SK-N-SH (cell line): ENCODE measurements around the gene FUNDC2. TPM values are rescaled to one million over a fixed set of nuclear protein-coding genes. Genes with fewer than 3 reads are reported as not detected.

ENCODE experiments used
- CTCF ChIA-PET: fragments of 300-600, 350-600 bp; formaldehyde crosslinking; extraction: SDS; loops from one replicate; lab custom pipeline; 2021; lab: Yijun Ruan, JAX
- POLR2A ChIA-PET: fragments of 350-600 bp; sonication (Branson Sonifier 250); formaldehyde crosslinking; extraction: SDS; loops from one replicate; lab custom pipeline; 2020; ENCODE audit warnings: antibody characterized with exemption, inconsistent platforms; lab: Yijun Ruan, JAX
- DNase-seq: peaks from one replicate; pipeline ENCODE4 v3.0.0; 2012
- H2AFZ ChIP-seq: fragments of 200-600 bp; sonication (generic); 2 replicates; pipeline ENCODE4 v1.8.1; 2016; ENCODE audit warnings: antibody characterized with exemption, mild to moderate bottlenecking, low read depth
- H3F3A ChIP-seq: fragments of 200-600 bp; sonication (generic); replicated peaks from 2 replicates; pipeline ENCODE3; 2016; ENCODE audit warnings: antibody characterized with exemption, mild to moderate bottlenecking; ENCODE audit not compliant: insufficient read depth
- H3K27ac ChIP-seq, 2 experiments: fragments of 200-500 bp in 1 of 2; fragments of 200-600 bp in 1 of 2; sonication (Bioruptor generic) in 1 of 2; sonication (generic), shearing (Covaris generic) in 1 of 2; 2 replicates each; pipeline versions ENCODE4 v1.5.1 to v1.6.1; 2014 to 2016; ENCODE audit warnings: low read depth in 2 of 2, inconsistent platforms in 1 of 2, low read length in 1 of 2, mild to moderate bottlenecking in 1 of 2, mixed read lengths in 1 of 2
- H3K27me3 ChIP-seq: fragments of 200-600 bp; sonication (generic), shearing (Covaris generic); 2 replicates; pipeline ENCODE4 v1.6.1; 2016; ENCODE audit warnings: mixed run types; ENCODE audit not compliant: insufficient read depth
- H3K36me3 ChIP-seq, 2 experiments: fragments of 200-500 bp in 1 of 2; fragments of 200-600 bp in 1 of 2; sonication (Bioruptor generic) in 1 of 2; sonication (generic) in 1 of 2; replicated peaks in 1 of 2; 2 replicates each; pipeline versions ENCODE3 to v1.5.1; 2014 to 2016; ENCODE audit warnings: low read length in 1 of 2, mild to moderate bottlenecking in 1 of 2; ENCODE audit not compliant: insufficient read depth in 2 of 2, control insufficient read depth in 1 of 2
- H3K4me1 ChIP-seq, 2 experiments: fragments of 200-500 bp in 1 of 2; fragments of 200-600 bp in 1 of 2; sonication (Bioruptor generic) in 1 of 2; sonication (generic), shearing (Covaris generic) in 1 of 2; 2 replicates each; pipeline versions ENCODE4 v1.5.1 to v1.6.1; 2014 to 2016; ENCODE audit warnings: low read depth in 1 of 2, low read length in 1 of 2, mixed run types in 1 of 2; ENCODE audit not compliant: insufficient read depth in 2 of 2, control insufficient read depth in 1 of 2
- H3K4me2 ChIP-seq: fragments of 200-600 bp; sonication (generic), shearing (Covaris generic); 2 replicates; pipeline ENCODE4 v1.6.1; 2017; ENCODE audit warnings: mixed run types
- H3K4me3 ChIP-seq, 2 experiments: fragments of 200-500 bp in 1 of 2; fragments of 200-600 bp in 1 of 2; sonication (Bioruptor generic) in 1 of 2; sonication (generic), shearing (Covaris generic) in 1 of 2; 2 replicates each; pipeline versions ENCODE4 v1.5.1 to v1.8.1; 2014 to 2016; ENCODE audit warnings: low read depth in 2 of 2, inconsistent platforms in 1 of 2, low read length in 1 of 2, mild to moderate bottlenecking in 1 of 2, mixed read lengths in 1 of 2, moderate library complexity in 1 of 2
- H3K79me2 ChIP-seq: fragments of 200-600 bp; sonication (generic); 2 replicates; pipeline ENCODE4 v1.8.1; 2017; ENCODE audit warnings: mild to moderate bottlenecking; ENCODE audit not compliant: insufficient read depth
- H3K9ac ChIP-seq: fragments of 200-600 bp; sonication (generic); 2 replicates; pipeline ENCODE4 v1.6.1; 2017; ENCODE audit warnings: mixed run types
- H3K9me2 ChIP-seq: fragments of 200-600 bp; sonication (generic); 2 replicates; pipeline ENCODE4 v1.6.1; 2017; ENCODE audit warnings: mixed run types
- H3K9me3 ChIP-seq: fragments of 200-600 bp; sonication (generic); 2 replicates; pipeline ENCODE4 v1.6.1; 2017; ENCODE audit warnings: mixed run types, mild to moderate bottlenecking, moderate library complexity
- H4K20me1 ChIP-seq: fragments of 200-600 bp; sonication (generic); 2 replicates; pipeline ENCODE4 v1.6.1; 2017; ENCODE audit warnings: mild to moderate bottlenecking, mixed run types; ENCODE audit not compliant: insufficient read depth
- FOXJ3 ChIP-seq: sonication (generic); formaldehyde crosslinking; IDR thresholded peaks from 2 replicates; pipeline ENCODE4 v1.5.1; 2020; ENCODE audit warnings: mild to moderate bottlenecking, missing genetic modification reagents
- GATA2 ChIP-seq: sonication (generic); formaldehyde crosslinking; IDR thresholded peaks from 2 replicates; pipeline ENCODE4 v1.5.0; 2020; ENCODE audit warnings: mild to moderate bottlenecking, missing genetic modification reagents
- JUND ChIP-seq: IDR thresholded peaks from 2 replicates; pipeline ENCODE4 v1.4.0; 2012
- MEF2A ChIP-seq: IDR thresholded peaks from 2 replicates; pipeline ENCODE4 v1.4.0; 2012; ENCODE audit warnings: low read depth, borderline replicate concordance
- NRF1 ChIP-seq: IDR thresholded peaks from 2 replicates; pipeline ENCODE4 v1.6.1; 2012; ENCODE audit warnings: low read depth, mild to moderate bottlenecking, low read length
- PBX3 ChIP-seq: IDR thresholded peaks from 2 replicates; pipeline ENCODE4; 2012
- RFX5 ChIP-seq: IDR thresholded peaks from 2 replicates; pipeline ENCODE4 v1.6.1; 2012; ENCODE audit warnings: mild to moderate bottlenecking, improper control_type of control experiment, low read length
- RXRA ChIP-seq: IDR thresholded peaks from 2 replicates; pipeline ENCODE4 v1.4.0; 2012; ENCODE audit warnings: low read depth, mild to moderate bottlenecking, borderline replicate concordance
- SIN3A ChIP-seq: IDR thresholded peaks from 2 replicates; pipeline ENCODE4 v1.6.1; 2012; ENCODE audit warnings: low read depth, mild to moderate bottlenecking, low read length, moderate library complexity, borderline replicate concordance
- SMC3 ChIP-seq: IDR thresholded peaks from 2 replicates; pipeline ENCODE4 v1.6.1; 2012; ENCODE audit warnings: low read depth, low read length, improper control_type of control experiment
- TCF12 ChIP-seq: IDR thresholded peaks from 2 replicates; pipeline ENCODE4 v1.4.0; 2012
- USF1 ChIP-seq: IDR thresholded peaks from 2 replicates; pipeline ENCODE4 v1.4.0; 2012; ENCODE audit warnings: low read depth, borderline replicate concordance
- WGBS: methylation state at CpG from one replicate; pipeline ENCODE4 v1.1.6; 2017; ENCODE audit warnings: low lambda C conversion rate; 5-methylcytosine and 5-hydroxymethylcytosine counted together
- polyA plus RNA-seq, 3 experiments: library from polyadenylated mRNA; depleted of rRNA; stranded (reverse); fragments of >200 nt; gene quantifications; 2 replicates each; pipeline ENCODE4 v1.2.3, GENCODE V29; 2012
- TF ChIP-seq, protein P1 (sequence below): IDR thresholded peaks from 2 replicates; pipeline ENCODE4 v1.4.0; 2012; ENCODE audit warnings: low read depth, borderline replicate concordance

Gene FUNDC2
- polyA plus RNA-seq, 1 of the 3 experiments (the other 2 are of a cell fraction): 55.9 TPM

GRCh38 chrX:155020591-155020990, 6.1 kb upstream of the FUNDC2 start (continued):
- no peak for TF ChIP-seq SIN3A
- TF ChIP-seq TCF12: no peak
- TF ChIP-seq GATA2 (CRISPR knock-in tag): no peak
- no peak for TF ChIP-seq JUND

GRCh38 chrX:155022585-155022984, 4.1 kb upstream of the FUNDC2 start, which contains the start of gene F8:
Gene F8, minus strand, starts transcription at chrX:155022723. Its CDS starts 171 bp downstream, at chrX:155022552.
- CTCF ChIA-PET: no interaction called here
- H3K27me3 ChIP-seq: no peaks in the 10 kb centered on the region

DNA sequence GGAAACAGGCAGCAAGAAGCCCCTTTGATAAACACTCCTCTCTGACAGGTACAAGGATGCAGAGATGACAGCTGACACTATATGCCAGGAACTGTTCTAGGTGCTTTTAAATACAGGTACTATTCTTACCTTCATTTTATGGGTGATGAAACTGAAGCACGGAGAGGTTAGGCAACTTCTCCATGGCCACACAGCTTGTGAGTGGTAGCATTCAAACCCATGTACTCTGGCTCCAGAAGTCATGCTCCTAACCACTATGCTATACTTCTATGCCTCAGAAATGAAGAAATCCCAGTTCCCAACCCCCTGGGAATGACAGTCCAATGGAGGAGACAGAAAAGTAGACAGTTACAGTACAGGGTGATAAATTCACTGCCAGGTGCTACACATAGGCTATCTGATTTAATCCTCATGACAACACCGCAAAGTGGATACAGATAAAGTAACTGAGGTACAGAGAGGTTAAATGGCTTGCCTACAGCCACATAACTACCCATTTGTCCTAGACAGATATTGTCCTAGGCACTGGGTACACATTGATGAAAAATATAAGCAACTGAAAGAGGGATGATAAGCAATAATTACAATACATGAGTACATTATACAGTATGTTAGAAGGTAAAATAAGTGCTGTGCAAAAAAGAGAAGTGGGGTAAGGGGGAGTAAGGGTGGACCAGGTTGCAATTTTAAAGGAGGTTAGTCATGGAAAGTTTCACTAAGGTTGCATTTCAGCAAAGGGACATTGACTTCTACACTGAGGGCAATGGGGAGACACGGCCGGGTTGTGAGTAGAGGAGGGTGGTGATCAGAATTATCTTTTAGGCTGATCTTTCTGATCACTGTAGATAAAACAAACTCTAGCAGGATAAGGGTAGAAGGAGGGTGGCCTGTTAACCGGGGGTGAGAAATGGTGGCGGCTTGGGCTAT, 2.5 kb upstream of the FUNDC2 start:
- ChIA-PET CTCF (interaction anchor here (1.7 kb wide), 1 partner anchor 106 kb away, joined by 4 read pairs; no protein-coding TSS in a partner anchor), POLR2A (no interaction called here)
- Histone ChIP-seq H3K4me2 (no peak overlapping the region), H3K9ac (no peak overlapping the region), H3K79me2 (peaks cover 14% of the 10 kb centered on the region; the same call in 1 of the 2 replicates), H3K27ac (no peak overlapping the region), H3K9me2 (no peaks in the 10 kb centered on the region), H3F3A (peaks cover 4% of the 10 kb centered on the region), H3K9me3 (no peaks in the 10 kb centered on the region), H3K27me3 (no peaks in the 10 kb centered on the region), H4K20me1 (no peaks in the 10 kb centered on the region), H2AFZ (no peak overlapping the region), H3K4me1 (no peaks in the 10 kb centered on the region; a peak in 1 of 4 replicates)
- WGBS: 58% methylated on average over 6 of the region's 6 CpGs
- DNase-seq: no peak
- TF ChIP-seq RFX5 (no peak), JUND (no peak)
- TF ChIP-seq, all 33 proteins: peak for 0
- Histone ChIP-seq H3K36me3 (no peaks in the 10 kb centered on the region), H3K4me3 (no peak overlapping the region)

More at GRCh38 chrX:155022585-155022984, 4.1 kb upstream of the FUNDC2 start, which contains the start of gene F8:
- Histone ChIP-seq H3K9ac (no peak within 1 kb of the TSS), H2AFZ (no peak within 1 kb of the TSS), H3K79me2 (no peaks in the 10 kb centered on the region; the same call in 1 of the 2 replicates), H3F3A (peaks cover 4% of the 10 kb centered on the region), H3K4me3 (no peak within 1 kb of the TSS), H3K9me2 (no peaks in the 10 kb centered on the region), H3K9me3 (no peaks in the 10 kb centered on the region), H3K36me3 (no peaks in the 10 kb centered on the region), H4K20me1 (no peaks in the 10 kb centered on the region), H3K4me2 (no peak within 1 kb of the TSS), H3K4me1 (no peaks in the 10 kb centered on the region), H3K27ac (no peak within 1 kb of the TSS)
- DNase-seq: no peak
- 29% methylated on average over 1 of the region's 1 CpG for WGBS
- POLR2A ChIA-PET: no interaction called here
- TF ChIP-seq NRF1 (no peak), TCF12 (no peak)

DNA sequence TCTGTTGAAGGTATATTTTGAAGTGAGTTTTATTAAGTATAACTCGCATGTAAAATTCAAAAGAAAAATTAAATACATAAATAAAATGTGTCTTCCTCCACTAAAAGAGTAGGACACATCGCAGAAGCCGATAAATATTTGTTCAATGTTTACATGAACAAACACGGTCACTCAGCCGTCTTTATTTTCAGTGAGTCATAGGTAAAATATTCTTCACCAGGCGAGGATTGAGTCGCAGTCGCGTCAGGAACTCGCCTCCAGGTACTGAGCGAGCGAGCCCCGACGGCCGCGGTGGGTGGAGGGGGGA, 271 bp upstream of the FUNDC2 start:
- no peak for TF ChIP-seq MEF2A
- TF ChIP-seq USF1: no peak
- no peak for TF ChIP-seq SMC3
- no peak for TF ChIP-seq PBX3
- TF ChIP-seq, protein P1, sequence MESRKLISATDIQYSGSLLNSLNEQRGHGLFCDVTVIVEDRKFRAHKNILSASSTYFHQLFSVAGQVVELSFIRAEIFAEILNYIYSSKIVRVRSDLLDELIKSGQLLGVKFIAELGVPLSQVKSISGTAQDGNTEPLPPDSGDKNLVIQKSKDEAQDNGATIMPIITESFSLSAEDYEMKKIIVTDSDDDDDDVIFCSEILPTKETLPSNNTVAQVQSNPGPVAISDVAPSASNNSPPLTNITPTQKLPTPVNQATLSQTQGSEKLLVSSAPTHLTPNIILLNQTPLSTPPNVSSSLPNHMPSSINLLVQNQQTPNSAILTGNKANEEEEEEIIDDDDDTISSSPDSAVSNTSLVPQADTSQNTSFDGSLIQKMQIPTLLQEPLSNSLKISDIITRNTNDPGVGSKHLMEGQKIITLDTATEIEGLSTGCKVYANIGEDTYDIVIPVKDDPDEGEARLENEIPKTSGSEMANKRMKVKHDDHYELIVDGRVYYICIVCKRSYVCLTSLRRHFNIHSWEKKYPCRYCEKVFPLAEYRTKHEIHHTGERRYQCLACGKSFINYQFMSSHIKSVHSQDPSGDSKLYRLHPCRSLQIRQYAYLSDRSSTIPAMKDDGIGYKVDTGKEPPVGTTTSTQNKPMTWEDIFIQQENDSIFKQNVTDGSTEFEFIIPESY: no peak
- no peak for TF ChIP-seq FOXJ3
- no peak for TF ChIP-seq RXRA
- Histone ChIP-seq H4K20me1 (no peaks in the 10 kb centered on the region), H3K79me2 (peaks cover 35% of the 10 kb centered on the region), H3K27me3 (no peaks in the 10 kb centered on the region), H3K9me3 (no peaks in the 10 kb centered on the region), H3K9me2 (no peaks in the 10 kb centered on the region), H3F3A (peaks cover 4% of the 10 kb centered on the region), H3K4me2 (peak overlapping the region; percentile 7; the same call in 1 of the 2 replicates), H3K4me1 (no peaks in the 10 kb centered on the region; a peak in 1 of 4 replicates), H3K4me3 (peak overlapping the region; percentile 56 to 64; a peak in 3 of 4 replicates), H3K27ac (peak overlapping the region; percentile 86 to 93), H2AFZ (peak overlapping the region; percentile 72), H3K36me3 (no peaks in the 10 kb centered on the region), H3K9ac (peak overlapping the region; percentile 88)
- DNase-seq: no peak
- ChIA-PET CTCF (interaction anchor here (1.3 to 2.4 kb wide), 2 partner anchors 45 to 108 kb away, joined by 3 to 7 read pairs; no protein-coding TSS in a partner anchor), POLR2A (interaction anchor here (0.7 to 1.4 kb wide), 6 partner anchors 9 to 46 kb away, joined by 3 to 5 read pairs (median 4); no protein-coding TSS in a partner anchor)
- WGBS: 14% methylated on average over 12 of the region's 16 CpGs
